SW 1271 (cell line): ENCODE results near the gene PDE3B.
"Not testable (repeated sequence)": the region's sequence is repeated elsewhere in the genome, so short reads cannot be mapped to it uniquely, and the experiment has no call there.

Source experiments
- DNase-seq, 2 experiments: peaks; one replicate each; lab custom pipeline; 2025; lab: John Stamatoyannopoulos, UW

Gene PDE3B

GRCh38 chr11:14643697-14644225 is at the start of gene PDE3B:
TSS of gene PDE3B (plus strand) at chr11:14643804. CDS start at chr11:14644076, 272 bp downstream.
- peak; percentile 39 to 77 for DNase-seq

- not testable (repeated sequence) for DNase-seq
Measured at GRCh38 chr11:14595261-14595660, 48.3 kb upstream of the PDE3B start.

GRCh38 chr11:14607713-14608112 is 35.9 kb upstream of the PDE3B start:
- DNase-seq, result no peak

GRCh38 chr11:14609902-14610301 is 33.7 kb upstream of the PDE3B start:
- DNase-seq, result no peak

GRCh38 chr11:14611939-14612338 is 31.7 kb upstream of the PDE3B start:
- no peak for DNase-seq

GRCh38 chr11:14612694-14613093 is 30.9 kb upstream of the PDE3B start:
- DNase-seq, result no peak

GRCh38 chr11:14614091-14614622 is 29.4 kb upstream of the PDE3B start:
- no peak for DNase-seq

- no peak for DNase-seq
Measured at GRCh38 chr11:14617241-14618027, 26.2 kb upstream of the PDE3B start.

GRCh38 chr11:14618060-14618459 is 25.5 kb upstream of the PDE3B start:
- no peak for DNase-seq

GRCh38 chr11:14619603-14620531 is 23.7 kb upstream of the PDE3B start:
- no peak for DNase-seq

GRCh38 chr11:14622223-14622954 is 21.2 kb upstream of the PDE3B start:
- no peak for DNase-seq

- DNase-seq, result no peak
Measured at GRCh38 chr11:14623036-14623435, 20.6 kb upstream of the PDE3B start.

GRCh38 chr11:14625586-14626205 is 17.9 kb upstream of the PDE3B start:
- DNase-seq, result no peak

- DNase-seq, result no peak
Measured at GRCh38 chr11:14626650-14627049, 17.0 kb upstream of the PDE3B start.

- DNase-seq, result not testable (repeated sequence)
Measured at GRCh38 chr11:14633506-14634224, 9.9 kb upstream of the PDE3B start.

GRCh38 chr11:14634813-14635212 is 8.8 kb upstream of the PDE3B start:
- DNase-seq, result no peak

GRCh38 chr11:14635546-14635945 is 8.1 kb upstream of the PDE3B start:
- DNase-seq, result no peak

GRCh38 chr11:14636119-14636518 is 7.5 kb upstream of the PDE3B start:
- no peak for DNase-seq

GRCh38 chr11:14637868-14638409 is 5.7 kb upstream of the PDE3B start:
- no peak for DNase-seq

- DNase-seq, result no peak
Measured at GRCh38 chr11:14638561-14638960, 5.0 kb upstream of the PDE3B start.
